HEK293 (cell line): ENCODE measurements around the gene RNF181.

Source experiments
- CTCF ChIA-PET: fragments of 350-600 bp; formaldehyde crosslinking; extraction: SDS; loops from one replicate; lab custom pipeline; 2021; ENCODE audit warnings: antibody characterized with exemption; lab: Yijun Ruan, JAX
- POLR2A ChIA-PET: fragments of 300-600 bp; formaldehyde crosslinking; extraction: SDS; loops from one replicate; lab custom pipeline; 2020; ENCODE audit warnings: antibody characterized with exemption, inconsistent platforms; lab: Yijun Ruan, JAX
- H3K27ac ChIP-seq: fragments of 200-500 bp; sonication (Bioruptor generic); 2 replicates; pipeline ENCODE4 v1.5.1; 2014; ENCODE audit warnings: low read depth, low read length, control low read depth, inconsistent platforms; ENCODE audit errors: extremely low read depth
- H3K36me3 ChIP-seq, 2 experiments: fragments of 200-500 bp in 1 of 2; sonication (Bioruptor generic) in 1 of 2; 1 replicate in 1 of 2; 2 replicates in 1 of 2; pipeline ENCODE4 v1.5.1; 2014 to 2017; ENCODE audit warnings: inconsistent platforms in 2 of 2, low read length in 2 of 2; ENCODE audit not compliant: control insufficient read depth in 2 of 2, insufficient read depth in 1 of 2
- H3K4me1 ChIP-seq: fragments of 200-500 bp; sonication (Bioruptor generic); 2 replicates; pipeline ENCODE4 v1.5.1; 2014; ENCODE audit warnings: mild to moderate bottlenecking, low read length, inconsistent platforms; ENCODE audit not compliant: control insufficient read depth, insufficient read depth
- H3K4me3 ChIP-seq: 2 replicates; pipeline ENCODE4 v1.5.1; 2011; ENCODE audit warnings: low read depth, mild to moderate bottlenecking, control low read depth, low read length, moderate library complexity
- H3K9me3 ChIP-seq: fragments of 200-500 bp; sonication (Bioruptor generic); 2 replicates; pipeline ENCODE4 v1.5.1; 2014; ENCODE audit warnings: low read depth, low read length, inconsistent platforms; ENCODE audit not compliant: control insufficient read depth, insufficient read depth
- HOXD13 ChIP-seq: sonication (generic); formaldehyde crosslinking; IDR thresholded peaks from 2 replicates; pipeline ENCODE4 v1.8.0; 2022; ENCODE audit warnings: missing genetic modification reagents, borderline replicate concordance
- IKZF3 ChIP-seq: fragments of 450-650 bp; IDR thresholded peaks from 2 replicates; pipeline ENCODE4 v1.5.0; 2018; ENCODE audit warnings: missing biosample characterization, mild to moderate bottlenecking, missing genetic modification characterization, moderate library complexity
- KLF9 ChIP-seq: fragments of 450-650 bp; formaldehyde crosslinking; IDR thresholded peaks from 2 replicates; pipeline ENCODE4 v1.5.1; 2016; ENCODE audit warnings: missing biosample characterization, missing genetic modification characterization, low read depth
- PRDM1 ChIP-seq: fragments of 450-650 bp; formaldehyde crosslinking; IDR thresholded peaks from 2 replicates; pipeline ENCODE4; 2016; ENCODE audit warnings: missing biosample characterization, missing genetic modification characterization
- SP3 ChIP-seq: fragments of 450-650 bp; formaldehyde crosslinking; IDR thresholded peaks from 2 replicates; pipeline ENCODE4 v1.5.1; 2016; ENCODE audit warnings: missing biosample characterization, missing genetic modification characterization
- ZBTB20 ChIP-seq: fragments of 450-650 bp; formaldehyde crosslinking; IDR thresholded peaks from 2 replicates; pipeline ENCODE4 v1.5.1; 2016; ENCODE audit warnings: missing biosample characterization, missing genetic modification characterization
- ZBTB48 ChIP-seq: fragments of 450-650 bp; formaldehyde crosslinking; IDR thresholded peaks from 2 replicates; pipeline ENCODE4 v1.5.1; 2016; ENCODE audit warnings: missing biosample characterization, missing genetic modification characterization
- ZNF138 ChIP-seq: fragments of 450-650 bp; formaldehyde crosslinking; IDR thresholded peaks from 2 replicates; pipeline ENCODE4 v1.5.1; 2016; ENCODE audit warnings: missing biosample characterization, missing genetic modification characterization, borderline replicate concordance
- ZNF155 ChIP-seq: fragments of 450-650 bp; formaldehyde crosslinking; IDR thresholded peaks from 2 replicates; pipeline ENCODE4 v1.5.1; 2016; ENCODE audit warnings: missing biosample characterization, missing genetic modification characterization
- ZNF157 ChIP-seq: fragments of 450-650 bp; formaldehyde crosslinking; IDR thresholded peaks from 2 replicates; pipeline ENCODE4 v1.5.1; 2016; ENCODE audit warnings: missing biosample characterization, missing genetic modification characterization
- ZNF248 ChIP-seq: fragments of 450-650 bp; formaldehyde crosslinking; IDR thresholded peaks from 2 replicates; pipeline ENCODE4 v1.5.1; 2017; ENCODE audit warnings: missing biosample characterization, missing genetic modification characterization
- ZNF394 ChIP-seq: fragments of 450-650 bp; formaldehyde crosslinking; IDR thresholded peaks from 2 replicates; pipeline ENCODE4 v1.5.1; 2016; ENCODE audit warnings: missing biosample characterization, missing genetic modification characterization, mild to moderate bottlenecking, moderate library complexity, borderline replicate concordance
- ZNF660 ChIP-seq: fragments of 450-650 bp; IDR thresholded peaks from 2 replicates; pipeline ENCODE4 v1.5.1; 2018; ENCODE audit warnings: missing biosample characterization, mild to moderate bottlenecking, missing genetic modification characterization
- ZNF777 ChIP-seq: fragments of 450-650 bp; formaldehyde crosslinking; IDR thresholded peaks from 2 replicates; pipeline ENCODE4 v1.5.1; 2017; ENCODE audit warnings: missing biosample characterization, missing genetic modification characterization, borderline replicate concordance
- ZNF837 ChIP-seq: fragments of 450-650 bp; formaldehyde crosslinking; IDR thresholded peaks from 2 replicates; pipeline ENCODE4 v1.5.1; 2016; ENCODE audit warnings: missing biosample characterization, missing genetic modification characterization

RNF181 gene

DNA sequence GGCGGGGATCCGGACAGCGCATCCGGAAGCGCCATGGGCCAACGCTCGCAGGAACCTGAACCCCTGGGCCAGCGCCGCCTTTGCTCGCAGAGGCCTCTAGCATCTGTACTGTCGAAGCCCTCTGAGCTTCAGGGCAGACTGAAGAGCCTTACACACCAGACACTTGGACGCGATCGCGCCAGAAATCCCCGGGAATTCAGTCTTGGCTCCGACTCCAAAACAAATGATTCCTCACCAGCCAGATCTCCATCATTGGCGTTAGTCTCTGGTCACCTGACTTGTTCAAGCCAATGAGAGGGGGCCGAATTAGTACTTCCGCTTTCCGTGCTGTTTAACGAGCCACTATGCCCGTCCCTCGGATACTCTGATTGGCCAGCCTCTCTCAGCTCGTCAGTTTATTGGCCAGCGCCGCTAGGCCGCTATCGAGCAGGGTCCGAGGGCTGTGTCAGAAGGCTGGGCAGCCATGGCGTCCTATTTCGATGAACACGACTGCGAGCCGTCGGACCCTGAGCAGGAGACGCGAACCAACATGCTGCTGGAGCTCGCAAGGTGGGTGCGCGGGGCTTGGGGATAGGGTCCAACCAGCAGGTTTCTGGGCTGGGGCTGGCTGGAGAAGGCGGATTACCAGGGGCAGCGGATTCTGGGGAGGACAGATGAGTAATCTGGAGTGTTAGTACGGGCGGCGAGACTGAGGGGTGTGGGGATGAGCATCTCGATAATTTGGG is at the start of gene RNF181 (continued):
- peak; percentile 61 for TF ChIP-seq SP3 (tag by site-specific recombination)
- TF ChIP-seq ZNF777 (tag by site-specific recombination) = peak; percentile 79; the same call in 1 of the 2 replicates
- peak; percentile 82; the same call in 1 of the 2 replicates for TF ChIP-seq KLF9 (tag by site-specific recombination)
- TF ChIP-seq ZNF157 (tag by site-specific recombination) = no peak
- peak; percentile 100 for TF ChIP-seq HOXD13 (CRISPR knock-in tag)

DNA sequence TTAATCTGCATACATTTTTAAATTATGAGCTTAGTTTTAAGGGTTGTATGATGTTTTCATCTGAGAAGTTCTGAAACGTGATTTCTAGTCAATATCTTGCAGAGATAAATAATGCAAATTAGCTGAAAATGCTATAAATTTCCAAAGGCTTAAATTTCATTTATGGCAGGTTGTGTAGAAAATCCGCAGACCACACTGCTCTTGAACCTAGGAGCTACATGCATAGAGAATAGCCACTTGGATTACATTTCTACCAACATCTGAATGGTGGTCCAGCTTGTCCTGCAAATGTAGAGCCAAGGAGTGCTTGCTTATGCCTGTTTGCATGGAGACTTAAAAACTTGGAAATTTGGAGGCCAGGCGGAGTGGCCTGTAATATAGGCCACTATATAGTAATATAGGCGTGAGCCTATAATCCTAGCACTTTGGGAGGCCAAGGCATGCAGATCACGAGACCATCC is 49.7 kb upstream of the RNF181 start:
- Histone ChIP-seq H3K36me3 (peaks cover 37 to 92% of the 10 kb centered on the region in 2 experiments), H3K27ac (no peak overlapping the region), H3K4me1 (no peaks in the 10 kb centered on the region), H3K9me3 (no peaks in the 10 kb centered on the region), H3K4me3 (no peak overlapping the region)
- POLR2A ChIA-PET = interaction anchor here (0.8 to 12.3 kb wide), 15 partner anchors 7 to 155 kb away, joined by 3 to 106 read pairs (median 6); partner anchors contain the start of genes C2orf68, GGCX, MAT2A and RNF181
- CTCF ChIA-PET = interaction anchor here (1.2 to 3.5 kb wide), 4 partner anchors 75 to 154 kb away, joined by 3 to 15 read pairs (median 8); no protein-coding TSS in a partner anchor
- TF ChIP-seq ZNF837 (tag by site-specific recombination) = no peak
- no peak for TF ChIP-seq ZBTB20 (tag by site-specific recombination)

DNA sequence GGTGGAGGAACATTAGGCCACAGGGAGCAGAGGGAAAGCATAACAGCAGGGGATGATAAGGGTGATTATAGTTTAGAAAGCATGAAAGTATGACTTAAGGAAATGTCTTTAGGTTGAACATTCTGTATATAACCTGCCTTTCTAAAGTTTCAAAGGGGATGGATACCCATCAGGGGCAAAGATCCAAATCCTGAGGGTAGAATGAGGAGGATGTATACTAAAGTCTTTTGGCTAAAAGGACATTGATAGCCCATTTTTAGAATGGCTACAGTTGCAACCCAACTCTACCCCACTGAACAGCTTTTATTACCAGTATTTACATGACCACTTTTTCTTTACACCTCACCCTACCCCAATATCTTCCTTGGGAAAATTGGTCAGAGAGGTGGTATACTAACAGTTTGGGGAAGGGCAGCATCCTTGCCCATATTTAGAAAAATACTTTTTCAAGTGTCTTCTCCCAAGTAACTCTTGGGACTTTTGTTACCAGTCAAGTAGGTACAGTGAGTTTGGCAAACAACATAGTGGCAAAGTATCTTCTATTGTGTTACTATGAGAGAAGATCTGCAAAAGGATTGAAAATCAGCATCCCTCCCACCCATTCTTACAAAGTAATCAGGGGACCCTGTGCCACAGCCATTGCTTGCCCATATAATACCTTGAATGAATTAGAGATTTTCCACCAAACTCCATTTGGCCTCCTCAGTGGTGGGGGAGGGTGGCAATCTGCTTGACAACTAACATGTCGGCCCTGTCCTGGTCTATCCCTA is 48.3 kb upstream of the RNF181 start:
- ChIA-PET POLR2A (interaction anchor here (0.6 to 12.3 kb wide), 9 partner anchors 9 to 156 kb away, joined by 3 to 106 read pairs (median 6); partner anchors contain the start of genes GGCX, MAT2A and SH2D6), CTCF (interaction anchor here (0.5 to 9.8 kb wide), 7 partner anchors 93 to 157 kb away, joined by 4 to 144 read pairs (median 10); partner anchors contain the start of gene SH2D6)
- Histone ChIP-seq H3K4me1 (no peaks in the 10 kb centered on the region), H3K27ac (no peak overlapping the region), H3K36me3 (peaks cover 32 to 92% of the 10 kb centered on the region in 2 experiments), H3K4me3 (no peak overlapping the region), H3K9me3 (no peaks in the 10 kb centered on the region)
- TF ChIP-seq ZNF138 (tag by site-specific recombination) (no peak), PRDM1 (tag by site-specific recombination) (peak; percentile 35; the same call in 1 of the 2 replicates), ZNF155 (no peak), ZNF394 (tag by site-specific recombination) (no peak), IKZF3 (tag by site-specific recombination) (peak; percentile 32; the same call in 1 of the 2 replicates), ZNF660 (0 out of 2 replicates have a peak, but pooled peaks have one; percentile 13)

GRCh38 chr2:85547859-85548607 is 47.5 kb upstream of the RNF181 start:
- no peak for TF ChIP-seq ZNF248
- TF ChIP-seq ZBTB48 (tag by site-specific recombination) = peak; percentile 41; the same call in 1 of the 2 replicates
- TF ChIP-seq, all 188 proteins: peak for 1
- Histone ChIP-seq H3K27ac (no peak overlapping the region), H3K4me1 (no peaks in the 10 kb centered on the region), H3K4me3 (no peak overlapping the region), H3K9me3 (no peaks in the 10 kb centered on the region), H3K36me3 (peaks cover 24 to 92% of the 10 kb centered on the region in 2 experiments)
- ChIA-PET CTCF (interaction anchor here (0.6 to 9.8 kb wide), 7 partner anchors 8 to 247 kb away, joined by 3 to 144 read pairs (median 3); partner anchors contain the start of gene SH2D6), POLR2A (interaction anchor here (0.6 to 12.3 kb wide), 7 partner anchors 9 to 193 kb away, joined by 3 to 106 read pairs (median 5); partner anchors contain the start of genes ELMOD3, GGCX, MAT2A and SH2D6)
